Neural cell (in vitro differentiated cells): ENCODE measurements around the gene PNPLA5. TPM values are rescaled to one million over a fixed set of nuclear protein-coding genes. Genes with fewer than 3 reads are reported as not detected.

Experiments used
- H2AFZ ChIP-seq: fragments of 200-600, 300-800 bp; sonication (generic), shearing (Covaris generic); 2 replicates; pipeline ENCODE4 v1.6.0; 2014; ENCODE audit warnings: low read depth, mild to moderate bottlenecking, antibody characterized with exemption, low read length, moderate library complexity
- H3F3A ChIP-seq: fragments of 200-600 bp; shearing (Covaris generic); 2 replicates; pipeline ENCODE4 v1.6.1; 2016; ENCODE audit warnings: mild to moderate bottlenecking, moderate library complexity, mixed read lengths, antibody characterized with exemption, low read length; ENCODE audit not compliant: insufficient read depth, poor library complexity, severe bottlenecking
- H3K27ac ChIP-seq: fragments of 200-600, 300-800 bp; sonication (generic), shearing (Covaris generic); 2 replicates; pipeline ENCODE4 v1.5.1; 2014; ENCODE audit warnings: mild to moderate bottlenecking, low read length, moderate library complexity
- H3K27me3 ChIP-seq: fragments of 300-800, 200-600 bp; sonication (generic), shearing (Covaris generic); 2 replicates; pipeline ENCODE4 v1.6.0; 2014; ENCODE audit warnings: mild to moderate bottlenecking, low read depth, low read length, moderate library complexity; ENCODE audit not compliant: insufficient read depth
- H3K36me3 ChIP-seq: fragments of 300-800, 200-600 bp; sonication (generic), shearing (Covaris generic); 2 replicates; pipeline ENCODE4 v1.5.1; 2014; ENCODE audit warnings: mild to moderate bottlenecking, antibody characterized with exemption, low read length, moderate library complexity; ENCODE audit not compliant: insufficient read depth
- H3K4me2 ChIP-seq: fragments of 300-800, 200-600 bp; sonication (generic), shearing (Covaris generic); 2 replicates; pipeline ENCODE4 v1.6.0; 2014; ENCODE audit warnings: mild to moderate bottlenecking, low read length
- H3K4me3 ChIP-seq: fragments of 300-800, 200-600 bp; sonication (generic), shearing (Covaris generic); 2 replicates; pipeline ENCODE4 v1.5.1; 2014; ENCODE audit warnings: mild to moderate bottlenecking, low read length, moderate library complexity
- H3K79me2 ChIP-seq: fragments of 200-600 bp; shearing (Covaris generic); replicated peaks from 2 replicates; pipeline ENCODE4 v1.6.0; 2014; ENCODE audit warnings: mild to moderate bottlenecking, low read length, moderate library complexity; ENCODE audit not compliant: insufficient read depth
- H3K9ac ChIP-seq: fragments of 300-800, 200-600 bp; sonication (generic), shearing (Covaris generic); 2 replicates; pipeline ENCODE4 v1.6.1; 2016; ENCODE audit warnings: mild to moderate bottlenecking, low read length, mixed read lengths
- H3K9me2 ChIP-seq: fragments of 200-600 bp; shearing (Covaris generic); 2 replicates; pipeline ENCODE4 v1.6.1; 2016; ENCODE audit warnings: mild to moderate bottlenecking, low read length, mixed read lengths; ENCODE audit not compliant: insufficient read depth
- H3K9me3 ChIP-seq: fragments of 200-600, 300-800 bp; sonication (generic), shearing (Covaris generic); 2 replicates; pipeline ENCODE4 v1.6.1; 2016; ENCODE audit warnings: mild to moderate bottlenecking, mixed run types, low read length, moderate library complexity, mixed read lengths
- H4K20me1 ChIP-seq: fragments of 200-600 bp; shearing (Covaris generic); 2 replicates; pipeline ENCODE4 v1.6.1; 2016; ENCODE audit warnings: mild to moderate bottlenecking, mixed run types; ENCODE audit not compliant: insufficient read depth
- CTCF ChIP-seq: fragments of 450-650 bp; IDR thresholded peaks from 2 replicates; pipeline ENCODE4 v1.5.1; 2014; ENCODE audit warnings: antibody characterized with exemption, mild to moderate bottlenecking, moderate library complexity; ENCODE audit not compliant: poor library complexity, severe bottlenecking
- EP300 ChIP-seq: fragments of 450-650 bp; conservative IDR thresholded peaks from 2 replicates; pipeline ENCODE4 v1.6.1; 2014; ENCODE audit warnings: antibody characterized with exemption, mild to moderate bottlenecking, moderate library complexity; ENCODE audit not compliant: poor library complexity, severe bottlenecking
- EZH2 ChIP-seq: fragments of 200-600, 300-800 bp; shearing (Covaris generic), sonication (generic); IDR thresholded peaks from 2 replicates; pipeline ENCODE4 v1.6.1; 2014; ENCODE audit warnings: antibody characterized with exemption, low read length, borderline replicate concordance, mild to moderate bottlenecking; ENCODE audit not compliant: insufficient read depth, poor library complexity, severe bottlenecking
- MXI1 ChIP-seq: fragments of 450-650 bp; conservative IDR thresholded peaks from 2 replicates; pipeline ENCODE4 v1.6.1; 2014; ENCODE audit warnings: antibody characterized with exemption, mild to moderate bottlenecking; ENCODE audit not compliant: poor library complexity, severe bottlenecking
- POLR2AphosphoS5 ChIP-seq: IDR thresholded peaks from 2 replicates; pipeline ENCODE4 v1.6.1; 2012
- RAD21 ChIP-seq: fragments of 450-650 bp; conservative IDR thresholded peaks from 2 replicates; pipeline ENCODE4 v1.6.1; 2014; ENCODE audit warnings: antibody characterized with exemption, mild to moderate bottlenecking, moderate library complexity
- REST ChIP-seq: IDR thresholded peaks from 2 replicates; pipeline ENCODE4 v1.6.1; 2012; ENCODE audit warnings: borderline replicate concordance
- SMC3 ChIP-seq: fragments of 450-650 bp; conservative IDR thresholded peaks from 2 replicates; pipeline ENCODE4 v1.6.1; 2014; ENCODE audit warnings: antibody characterized with exemption, mild to moderate bottlenecking, moderate library complexity; ENCODE audit not compliant: poor library complexity
- TAF1 ChIP-seq: IDR thresholded peaks from 2 replicates; pipeline ENCODE4 v1.6.1; 2012; ENCODE audit warnings: low read depth
- polyA plus RNA-seq: library from polyadenylated mRNA; depleted of rRNA; stranded (reverse); fragments of >200 nt; gene quantifications from 2 replicates; pipeline ENCODE4 v1.2.3, GENCODE V29; 2014

Gene PNPLA5
- polyA plus RNA-seq, 1 donor from 2014 or later = not detected

- Histone ChIP-seq H4K20me1 (no peaks in the 10 kb centered on the region), H3K4me3 (no peak overlapping the region), H2AFZ (no peak overlapping the region), H3K9me3 (no peaks in the 10 kb centered on the region), H3K4me2 (no peak overlapping the region), H3K27me3 (no peaks in the 10 kb centered on the region), H3K27ac (no peak overlapping the region), H3F3A (no peaks in the 10 kb centered on the region), H3K9me2 (no peaks in the 10 kb centered on the region), H3K9ac (no peak overlapping the region), H3K79me2 (no peaks in the 10 kb centered on the region), H3K36me3 (no peaks in the 10 kb centered on the region)
- TF ChIP-seq EZH2 (no peak), EP300 (no peak), MXI1 (no peak), RAD21 (no peak), POLR2AphosphoS5 (no peak), REST (no peak), CTCF (no peak), TAF1 (no peak), SMC3 (no peak)
Observed at GRCh38 chr22:43850529-43850928, 41.3 kb downstream of the PNPLA5 start.

DNA sequence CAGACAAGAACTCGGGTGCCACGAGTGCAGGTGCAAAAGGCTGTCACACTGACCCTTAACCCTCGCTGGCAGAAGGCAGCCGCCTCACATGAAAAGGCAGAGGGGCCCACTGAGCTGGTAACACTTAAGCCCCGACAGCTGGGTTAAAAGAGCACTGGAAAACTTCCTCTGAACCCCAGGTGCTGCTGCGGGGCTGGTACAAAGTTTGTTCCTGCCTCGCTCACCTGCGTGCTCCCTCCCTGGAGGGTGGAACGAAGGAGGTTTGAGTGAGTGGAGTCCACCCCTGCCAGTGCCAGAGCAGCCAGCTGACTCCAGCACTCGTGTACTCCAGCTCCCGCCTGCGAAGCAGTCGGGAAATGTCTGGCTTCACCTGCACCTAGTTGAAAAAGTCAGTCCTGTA lies 42.1 kb downstream of the PNPLA5 start:
- Histone ChIP-seq H3K4me3 (no peak overlapping the region), H3K27me3 (no peaks in the 10 kb centered on the region), H4K20me1 (no peaks in the 10 kb centered on the region), H3K9me3 (no peaks in the 10 kb centered on the region), H3F3A (no peaks in the 10 kb centered on the region), H3K4me2 (no peak overlapping the region), H3K9ac (no peak overlapping the region), H3K36me3 (no peaks in the 10 kb centered on the region), H3K79me2 (no peaks in the 10 kb centered on the region), H3K27ac (no peak overlapping the region), H2AFZ (no peak overlapping the region), H3K9me2 (no peaks in the 10 kb centered on the region)
- TF ChIP-seq EP300 = no peak
- TF ChIP-seq RAD21 = no peak
- TF ChIP-seq SMC3 = no peak
- no peak for TF ChIP-seq POLR2AphosphoS5
- no peak for TF ChIP-seq TAF1
- no peak for TF ChIP-seq MXI1
- no peak for TF ChIP-seq CTCF
- no peak for TF ChIP-seq EZH2
- no peak for TF ChIP-seq REST
